Small intestine (tissue), 7 donors: ENCODE results near the gene KY. TPM values are rescaled to one million over a fixed set of nuclear protein-coding genes. Genes with fewer than 3 reads are reported as not detected.

ENCODE experiments used
- DNase-seq, 2 donors: peaks; one replicate each; pipeline versions ENCODE4 v3.0.0 to v3.0.0-alpha.2; 2013
- FAIRE-seq: peaks from 2 replicates; lab custom pipeline; 2012; peaks lifted over from hg19 to GRCh38; lab: Jason Lieb, UNC
- H3K27ac ChIP-seq, 3 donors: one replicate each; pipeline ENCODE4 v1.5.1; 2013; ENCODE audit warnings: low read length in 2 of 3, mild to moderate bottlenecking in 2 of 3, control low read depth in 1 of 3, inconsistent platforms in 1 of 3, low read depth in 1 of 3, moderate library complexity in 1 of 3
- H3K27me3 ChIP-seq, 3 donors: one replicate each; pipeline ENCODE4 v1.6.1; 2013; ENCODE audit warnings: low read length in 3 of 3, inconsistent platforms in 1 of 3; ENCODE audit not compliant: control insufficient read depth in 3 of 3, insufficient read depth in 3 of 3
- H3K36me3 ChIP-seq, 3 donors: one replicate each; pipeline ENCODE4 v1.6.1; 2013; ENCODE audit warnings: low read length in 3 of 3, inconsistent platforms in 1 of 3, low read depth in 1 of 3, mild to moderate bottlenecking in 1 of 3, moderate library complexity in 1 of 3; ENCODE audit not compliant: control insufficient read depth in 3 of 3, insufficient read depth in 2 of 3
- H3K4me1 ChIP-seq, 3 donors: one replicate each; pipeline ENCODE4 v1.6.1; 2013; ENCODE audit warnings: low read length in 2 of 3, inconsistent platforms in 1 of 3, low read depth in 1 of 3, mild to moderate bottlenecking in 1 of 3, moderate library complexity in 1 of 3; ENCODE audit not compliant: control insufficient read depth in 3 of 3, insufficient read depth in 2 of 3
- H3K4me3 ChIP-seq, 3 donors: one replicate each; pipeline ENCODE4 v1.5.1; 2013; ENCODE audit warnings: low read length in 3 of 3, control low read depth in 1 of 3, inconsistent platforms in 1 of 3, low read depth in 1 of 3, mild to moderate bottlenecking in 1 of 3, moderate library complexity in 1 of 3
- H3K9me3 ChIP-seq, 2 donors: one replicate each; pipeline ENCODE4 v1.6.1; 2013; ENCODE audit warnings: low read depth in 1 of 2, low read length in 1 of 2; ENCODE audit not compliant: control insufficient read depth in 2 of 2, insufficient read depth in 1 of 2
- WGBS, 3 donors: extraction: QIAGEN DNeasy Blood & Tissue Kit; methylation state at CpG; one replicate each; pipeline ENCODE4 v1.1.7; 2013; 5-methylcytosine and 5-hydroxymethylcytosine counted together
- polyA plus RNA-seq, 4 donors: library from polyadenylated mRNA; stranded (reverse) in 3 of 4; unstranded in 1 of 4; fragments of 200-250 nt in 3 of 4; fragments of 120-200 nt in 1 of 4; gene quantifications; one replicate each; pipeline versions ENCODE4 v1.2.1 to v1.2.3, GENCODE V29; 2013
- donor health status: healthy with polysubstance abuse.
- donor health status: control.
- donor health status: control.
- donor health status: Bipolar disorder and iron deficiency.
- donor health status: healthy.

Gene KY
- polyA plus RNA-seq, 4 donors = 0.48 to 0.55 TPM; not detected in 2

DNA sequence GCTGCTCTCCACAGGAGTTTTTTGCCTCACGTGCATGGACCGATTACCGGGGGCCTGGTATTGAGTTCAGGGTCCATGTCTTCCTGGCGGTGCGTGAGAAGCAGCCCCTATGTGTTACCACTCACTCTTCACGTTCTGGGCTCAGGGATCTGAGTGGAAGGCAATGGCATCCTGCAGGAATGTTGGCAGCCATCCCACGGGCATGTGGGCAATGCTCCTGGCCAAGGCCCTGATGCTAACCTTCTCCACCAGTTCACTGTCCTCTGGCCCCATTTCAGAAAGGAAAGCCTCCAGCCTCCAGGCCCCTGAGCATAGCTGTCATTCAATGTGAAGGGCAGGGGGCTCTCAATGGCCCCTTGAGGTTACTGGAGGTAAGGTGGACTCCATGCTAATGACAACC lies 43.0 kb upstream of the KY start:
- Histone ChIP-seq H3K27me3 (peaks cover 0 to 3% (median 0%) of the 10 kb centered on the region in 3 donors), H3K4me3 (no peak overlapping the region), H3K36me3 (no peaks in the 10 kb centered on the region), H3K4me1 (no peaks in the 10 kb centered on the region), H3K27ac (no peak overlapping the region), H3K9me3 (no peaks in the 10 kb centered on the region)
- no peak for DNase-seq
- 75 to 85% (median 81%) methylated on average over 7 of the region's 7 CpGs for WGBS, 3 donors
- no peak for FAIRE-seq

GRCh38 chr3:134693226-134693625 lies 42.4 kb upstream of the KY start:
- no peak overlapping the region for H3K4me3 ChIP-seq
- DNase-seq (no peak), FAIRE-seq (no peak)
- peaks cover 0 to 3% (median 0%) of the 10 kb centered on the region in 3 donors for H3K27me3 ChIP-seq
- no peaks in the 10 kb centered on the region for H3K36me3 ChIP-seq
- 80 to 85% (median 81%) methylated on average over 4 of the region's 4 CpGs for WGBS, 3 donors
- H3K27ac ChIP-seq = no peak overlapping the region
- H3K4me1 ChIP-seq = no peaks in the 10 kb centered on the region
- H3K9me3 ChIP-seq = no peaks in the 10 kb centered on the region

- Histone ChIP-seq H3K27me3 (no peaks in the 10 kb centered on the region), H3K9me3 (no peaks in the 10 kb centered on the region), H3K27ac (no peak overlapping the region), H3K36me3 (no peaks in the 10 kb centered on the region), H3K4me1 (no peaks in the 10 kb centered on the region), H3K4me3 (no peak overlapping the region)
- DNase-seq (no peak), FAIRE-seq (no peak)
- WGBS, 3 donors = 55 to 81% (median 61%) methylated on average over 1 of the region's 1 CpG
These were observed 39.4 kb upstream of the KY start for GRCh38 chr3:134690226-134690625.

DNA sequence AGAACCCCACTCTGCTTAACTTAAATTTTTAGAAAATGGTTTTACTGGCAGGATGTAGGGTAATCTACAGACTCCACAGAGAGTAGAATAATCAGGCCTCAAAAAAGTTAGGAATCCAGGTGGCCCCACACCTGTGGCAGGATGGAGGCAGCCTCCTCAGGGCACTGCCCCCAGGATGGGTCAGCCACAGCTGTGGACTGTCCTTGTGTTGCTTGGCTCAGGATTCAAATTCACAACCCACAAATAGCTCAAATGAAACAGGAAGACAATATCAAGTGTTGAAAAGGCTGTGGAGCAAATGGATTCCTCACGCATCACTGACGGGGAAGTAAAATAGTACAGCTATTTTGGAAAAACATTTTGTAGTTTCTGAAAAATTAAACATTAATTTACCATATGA lies 36.8 kb upstream of the KY start:
- H3K4me1 ChIP-seq = no peaks in the 10 kb centered on the region
- H3K36me3 ChIP-seq = no peaks in the 10 kb centered on the region
- H3K9me3 ChIP-seq = no peaks in the 10 kb centered on the region
- no peak overlapping the region for H3K4me3 ChIP-seq
- no peak for DNase-seq
- no peaks in the 10 kb centered on the region for H3K27me3 ChIP-seq
- no peak overlapping the region for H3K27ac ChIP-seq
- 91 to 100% (median 92%) methylated on average over 2 of the region's 2 CpGs for WGBS, 3 donors
- no peak for FAIRE-seq

GRCh38 chr3:134685929-134686802 lies 35.3 kb upstream of the KY start:
- FAIRE-seq = no peak

GRCh38 chr3:134682196-134682880 lies 31.5 kb upstream of the KY start:
- 52 to 77% (median 66%) methylated on average over 7 of the region's 7 CpGs for WGBS, 3 donors
- Histone ChIP-seq H3K9me3 (no peaks in the 10 kb centered on the region), H3K36me3 (no peaks in the 10 kb centered on the region), H3K27ac (no peak overlapping the region), H3K4me3 (no peak overlapping the region), H3K27me3 (no peaks in the 10 kb centered on the region), H3K4me1 (no peaks in the 10 kb centered on the region)
- DNase-seq (no peak), FAIRE-seq (no peak)

More at GRCh38 chr3:134685929-134686802, 35.3 kb upstream of the KY start:
- no peaks in the 10 kb centered on the region for H3K9me3 ChIP-seq
- WGBS, 3 donors = 74 to 86% (median 81%) methylated on average over 7 of the region's 7 CpGs
- no peaks in the 10 kb centered on the region for H3K36me3 ChIP-seq
- DNase-seq = no peak
- no peaks in the 10 kb centered on the region for H3K4me1 ChIP-seq
- H3K27ac ChIP-seq = no peak overlapping the region
- no peaks in the 10 kb centered on the region for H3K27me3 ChIP-seq
- H3K4me3 ChIP-seq = no peak overlapping the region

- no peaks in the 10 kb centered on the region for H3K4me1 ChIP-seq
- DNase-seq = no peak
- H3K4me3 ChIP-seq = no peak overlapping the region
- H3K9me3 ChIP-seq = peaks cover 0 to 3% of the 10 kb centered on the region in 2 donors
- H3K27me3 ChIP-seq = no peaks in the 10 kb centered on the region
- no peaks in the 10 kb centered on the region for H3K36me3 ChIP-seq
- no peak for FAIRE-seq
- WGBS, 3 donors = 71 to 87% (median 85%) methylated on average over 6 of the region's 6 CpGs
- no peak overlapping the region for H3K27ac ChIP-seq
These were observed 30.7 kb upstream of the KY start for GRCh38 chr3:134681522-134681900.

GRCh38 chr3:134680796-134681521 lies 30.1 kb upstream of the KY start:
- no peak overlapping the region for H3K4me3 ChIP-seq
- H3K9me3 ChIP-seq = peaks cover 0 to 3% of the 10 kb centered on the region in 2 donors
- 54 to 67% (median 59%) methylated on average over 10 of the region's 10 CpGs for WGBS, 3 donors
- H3K27me3 ChIP-seq = no peaks in the 10 kb centered on the region
- FAIRE-seq = no peak
- no peaks in the 10 kb centered on the region for H3K36me3 ChIP-seq
- H3K4me1 ChIP-seq = no peaks in the 10 kb centered on the region
- no peak overlapping the region for H3K27ac ChIP-seq
- no peak for DNase-seq
